ENCODE measurements around the gene C3orf62. TPM values are rescaled to one million over a fixed set of nuclear protein-coding genes. Genes with fewer than 3 reads are reported as not detected.
"Not testable (repeated sequence)": the region's sequence is repeated elsewhere in the genome, so short reads cannot be mapped to it uniquely, and the experiment has no call there.

Gene C3orf62
- total RNA-seq, 2 experiments from 2014 or later: 6.9 TPM

- ChIA-PET CTCF (interaction anchor here (2.0 kb wide), 1 partner anchor 103 kb away, joined by 5 read pairs; the partner anchor contains the start of gene KLHDC8B), POLR2A (no interaction called here)
Measured at GRCh38 chr3:49273825-49274532, 3.1 kb downstream of the C3orf62 start.

GRCh38 chr3:49271047-49271446 is 6.0 kb downstream of the C3orf62 start:
- ChIA-PET POLR2A (no interaction called here), CTCF (interaction anchor here (0.6 kb wide), 1 partner anchor 9 kb away, joined by 3 read pairs; no protein-coding TSS in a partner anchor)

GRCh38 chr3:49270156-49270500 is 6.9 kb downstream of the C3orf62 start:
- CTCF ChIA-PET: no interaction called here
- POLR2A ChIA-PET: no interaction called here

GRCh38 chr3:49269443-49270155 is 7.4 kb downstream of the C3orf62 start:
- CTCF ChIA-PET: no interaction called here
- POLR2A ChIA-PET: no interaction called here

GRCh38 chr3:49266410-49267095 is 10.5 kb downstream of the C3orf62 start:
- POLR2A ChIA-PET: interaction anchor here (0.5 kb wide), 1 partner anchor 196 kb away, joined by 3 read pairs; no protein-coding TSS in a partner anchor
- CTCF ChIA-PET: interaction anchor here (0.7 kb wide), 1 partner anchor 81 kb away, joined by 3 read pairs; no protein-coding TSS in a partner anchor

GRCh38 chr3:49265661-49266386 is 11.2 kb downstream of the C3orf62 start:
- CTCF ChIA-PET: interaction anchor here (0.6 kb wide), 1 partner anchor 342 kb away, joined by 3 read pairs; no protein-coding TSS in a partner anchor

GRCh38 chr3:49263159-49263889 is 13.7 kb downstream of the C3orf62 start:
- POLR2A ChIA-PET: interaction anchor here (0.6 kb wide), 1 partner anchor 207 kb away, joined by 3 read pairs; the partner anchor contains the start of gene DAG1
- CTCF ChIA-PET: interaction anchor here (0.7 kb wide), 3 partner anchors 22 to 1353 kb away, joined by 3 to 6 read pairs (median 4); no protein-coding TSS in a partner anchor

More at GRCh38 chr3:49265661-49266386, 11.2 kb downstream of the C3orf62 start:
- POLR2A ChIA-PET: interaction anchor here (0.5 kb wide), 1 partner anchor 197 kb away, joined by 3 read pairs; no protein-coding TSS in a partner anchor

- ChIA-PET POLR2A (interaction anchor here (0.7 kb wide), 1 partner anchor 188 kb away, joined by 5 read pairs; no protein-coding TSS in a partner anchor), CTCF (no interaction called here)
Measured at GRCh38 chr3:49260806-49261324, 16.2 kb downstream of the C3orf62 start.

- ChIA-PET POLR2A (no interaction called here), CTCF (no interaction called here)
Measured at GRCh38 chr3:49257187-49257586, 19.8 kb downstream of the C3orf62 start.

- ChIA-PET POLR2A (no interaction called here), CTCF (interaction anchor here (0.7 kb wide), 1 partner anchor 333 kb away, joined by 4 read pairs; no protein-coding TSS in a partner anchor)
Measured at GRCh38 chr3:49255718-49256511, 21.1 kb downstream of the C3orf62 start.

GRCh38 chr3:49255112-49255511 is 21.9 kb downstream of the C3orf62 start:
- POLR2A ChIA-PET: no interaction called here
- CTCF ChIA-PET: interaction anchor here (0.7 kb wide), 1 partner anchor 334 kb away, joined by 4 read pairs; no protein-coding TSS in a partner anchor

GRCh38 chr3:49253512-49253911 is 23.5 kb downstream of the C3orf62 start:
- POLR2A ChIA-PET: no interaction called here
- CTCF ChIA-PET: interaction anchor here (0.7 kb wide), 1 partner anchor 400 kb away, joined by 3 read pairs; no protein-coding TSS in a partner anchor

GRCh38 chr3:49248840-49249227 is 28.2 kb downstream of the C3orf62 start:
- POLR2A ChIA-PET: no interaction called here
- CTCF ChIA-PET: interaction anchor here (0.6 kb wide), 1 partner anchor 201 kb away, joined by 3 read pairs; no protein-coding TSS in a partner anchor

- ChIA-PET CTCF (no interaction called here), POLR2A (no interaction called here)
Measured at GRCh38 chr3:49244581-49245205, 32.3 kb downstream of the C3orf62 start.

GRCh38 chr3:49240091-49240490 is 36.9 kb downstream of the C3orf62 start:
- CTCF ChIA-PET, POLR2A ChIA-PET: not testable (repeated sequence)

GRCh38 chr3:49238274-49239127 is 38.5 kb downstream of the C3orf62 start:
- ChIA-PET POLR2A (no interaction called here), CTCF (interaction anchor here (0.6 kb wide), 2 partner anchors 69 to 1007 kb away, joined by 3 read pairs; no protein-coding TSS in a partner anchor)

Data from activated CD8-positive, alpha-beta memory T cell treated with anti-CD3 and anti-CD28 coated beads for 36 hours (primary cell).